Measurements from ENCODE around the gene ITGA6.

- TF ChIP-seq POLR2AphosphoS5 (IDR thresholded peaks at IDR 0.05) = no peak
- no peak for TF ChIP-seq POLR2A (IDR thresholded peaks at IDR 0.05)
- TF ChIP-seq CTCF (IDR thresholded peaks at IDR 0.05) = no peak
Observed at GRCh38 chr2:172394002-172394401, 33.4 kb upstream of the ITGA6 start.

Measured in upper lobe of left lung (tissue), 4 donors.